ES-I3 (cell line): ENCODE measurements around the gene UNCX.

Experiments used
- H3K36me3 ChIP-seq: 2 replicates; pipeline ENCODE4 v1.6.1; 2013; ENCODE audit warnings: mild to moderate bottlenecking, low read length, control low read depth, moderate library complexity; ENCODE audit not compliant: insufficient read depth
- H3K4me1 ChIP-seq: 2 replicates; pipeline ENCODE4 v1.6.1; 2013; ENCODE audit warnings: mild to moderate bottlenecking, control low read depth, low read length; ENCODE audit not compliant: insufficient read depth
- H3K9ac ChIP-seq: 2 replicates; pipeline ENCODE4 v1.6.1; 2013; ENCODE audit warnings: low read depth, mild to moderate bottlenecking, low read length, moderate library complexity
- H3K9me3 ChIP-seq: 2 replicates; pipeline ENCODE4 v1.6.1; 2013; ENCODE audit warnings: mild to moderate bottlenecking, low read length, moderate library complexity; ENCODE audit not compliant: control insufficient read depth, insufficient read depth

Gene UNCX

DNA sequence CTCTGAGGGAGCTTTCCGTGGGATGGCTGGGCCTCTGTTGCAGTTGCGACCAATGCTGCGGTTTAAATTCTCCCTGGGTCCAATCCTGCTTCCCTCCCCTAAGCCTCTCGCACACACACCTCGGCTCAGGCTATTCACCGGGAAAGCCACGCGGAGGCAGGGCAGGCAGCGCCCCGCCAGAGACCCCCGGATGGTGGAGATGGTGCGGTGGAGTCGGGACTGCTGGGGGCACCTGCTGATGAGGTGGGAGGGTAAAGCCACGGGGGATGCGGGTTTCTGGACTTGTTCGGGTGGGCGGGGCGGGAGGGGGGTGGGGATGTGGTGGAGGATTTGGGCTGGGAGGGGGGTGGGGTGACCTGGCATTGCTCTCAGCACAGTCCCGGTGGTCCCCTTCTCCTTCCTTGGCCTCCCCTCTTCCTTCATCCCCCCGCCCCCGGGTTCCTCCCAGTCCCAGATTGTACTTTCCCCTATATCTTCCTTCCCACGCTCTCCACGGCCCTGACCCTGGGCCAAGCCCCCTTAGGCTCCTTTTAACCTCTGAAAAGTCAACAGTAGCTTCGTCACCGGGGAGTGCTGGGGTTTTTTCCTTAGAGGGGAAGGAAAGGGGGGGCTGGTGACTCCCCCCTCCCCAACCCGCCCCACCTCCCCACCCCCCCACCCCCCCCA, 16.4 kb downstream of the UNCX start:
- Histone ChIP-seq H3K9ac (no peak overlapping the region), H3K9me3 (no peaks in the 10 kb centered on the region), H3K4me1 (peaks cover 3% of the 10 kb centered on the region; the same call in 1 of the 2 replicates), H3K36me3 (no peaks in the 10 kb centered on the region)

DNA sequence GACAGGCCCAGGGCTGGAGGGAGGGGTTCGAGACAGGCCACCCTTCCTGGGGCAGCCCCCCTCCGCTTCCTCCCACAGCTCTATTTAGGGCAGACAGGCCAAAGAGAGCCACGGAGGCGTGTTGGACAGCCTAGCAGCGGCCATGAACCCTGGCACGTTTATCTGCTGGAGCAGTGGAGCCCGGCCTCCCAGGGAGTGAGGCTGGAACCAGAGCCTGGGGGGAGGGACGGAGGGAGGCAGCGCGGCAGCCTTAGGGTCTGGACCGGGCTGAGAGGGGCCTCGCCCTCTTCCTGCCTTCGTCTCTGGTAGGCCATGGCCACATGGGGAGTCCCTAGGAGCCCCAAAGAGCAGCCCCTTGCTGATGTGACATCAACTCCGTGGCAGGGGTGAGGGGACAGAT, 17.1 kb downstream of the UNCX start:
- no peaks in the 10 kb centered on the region for H3K9me3 ChIP-seq
- H3K9ac ChIP-seq: no peak overlapping the region
- no peaks in the 10 kb centered on the region for H3K36me3 ChIP-seq
- H3K4me1 ChIP-seq: peaks cover under 1% of the 10 kb centered on the region; the same call in 1 of the 2 replicates

DNA sequence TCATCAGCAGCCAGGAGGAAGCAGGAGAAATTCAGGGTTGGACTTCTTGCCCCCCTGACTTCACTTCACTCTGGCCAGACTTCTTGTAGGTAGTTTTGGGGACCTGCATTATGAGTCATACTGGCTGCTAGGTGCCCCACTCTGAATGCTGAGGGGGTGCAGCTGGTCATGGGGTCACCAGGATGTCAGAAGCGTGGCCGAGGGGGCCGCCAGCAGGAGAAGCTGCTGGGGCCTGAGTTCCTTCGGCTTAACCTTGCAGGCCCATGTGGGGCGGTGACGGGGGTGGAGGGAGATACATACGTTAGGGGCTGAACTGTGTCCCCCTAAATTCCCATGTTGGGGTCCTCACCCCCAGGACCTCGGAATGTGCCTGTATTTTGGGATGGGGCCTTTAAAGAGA, 18.2 kb downstream of the UNCX start:
- no peak overlapping the region for H3K9ac ChIP-seq
- H3K4me1 ChIP-seq: no peaks in the 10 kb centered on the region; the same call in 1 of the 2 replicates
- H3K9me3 ChIP-seq: no peaks in the 10 kb centered on the region
- H3K36me3 ChIP-seq: no peaks in the 10 kb centered on the region

DNA sequence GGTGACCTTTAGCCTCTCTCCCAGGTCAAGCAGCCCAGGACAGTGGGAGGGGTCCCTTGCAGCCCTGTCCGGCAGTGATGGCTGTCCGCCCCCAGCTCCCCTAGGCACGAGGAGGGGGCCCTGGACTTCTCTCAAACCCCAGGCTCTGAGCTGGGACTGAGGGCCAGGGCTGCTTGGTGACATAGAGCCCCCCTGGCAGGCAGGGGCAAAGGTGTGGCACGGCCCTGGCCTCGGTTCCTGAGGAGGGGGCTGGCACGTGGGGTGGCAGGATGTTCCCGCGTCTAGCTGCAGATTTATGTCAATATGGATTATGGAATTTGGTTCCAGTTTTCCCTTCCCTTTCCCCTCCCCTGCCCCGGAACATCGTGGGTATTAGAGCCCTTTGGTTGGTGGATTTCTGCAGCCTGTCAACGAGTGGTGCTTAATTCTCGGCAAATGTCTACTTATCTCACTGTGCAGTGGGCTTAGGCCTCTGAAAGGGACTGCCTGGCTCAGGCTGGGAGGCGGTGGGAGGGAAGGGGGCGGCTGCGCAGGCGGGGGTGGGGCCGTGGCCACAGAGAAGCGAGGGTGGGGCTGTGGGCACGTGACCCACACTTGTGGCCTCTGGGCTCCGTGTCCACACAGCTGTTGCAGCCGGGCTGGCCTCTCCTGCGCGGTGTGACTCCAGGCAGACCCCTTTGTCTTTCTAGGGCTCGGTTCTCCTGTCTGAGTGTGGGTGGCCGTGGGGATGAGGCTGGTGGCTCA, 19.3 kb downstream of the UNCX start:
- Histone ChIP-seq H3K9ac (no peak overlapping the region), H3K36me3 (no peaks in the 10 kb centered on the region), H3K4me1 (no peaks in the 10 kb centered on the region; the same call in 1 of the 2 replicates), H3K9me3 (no peaks in the 10 kb centered on the region)

DNA sequence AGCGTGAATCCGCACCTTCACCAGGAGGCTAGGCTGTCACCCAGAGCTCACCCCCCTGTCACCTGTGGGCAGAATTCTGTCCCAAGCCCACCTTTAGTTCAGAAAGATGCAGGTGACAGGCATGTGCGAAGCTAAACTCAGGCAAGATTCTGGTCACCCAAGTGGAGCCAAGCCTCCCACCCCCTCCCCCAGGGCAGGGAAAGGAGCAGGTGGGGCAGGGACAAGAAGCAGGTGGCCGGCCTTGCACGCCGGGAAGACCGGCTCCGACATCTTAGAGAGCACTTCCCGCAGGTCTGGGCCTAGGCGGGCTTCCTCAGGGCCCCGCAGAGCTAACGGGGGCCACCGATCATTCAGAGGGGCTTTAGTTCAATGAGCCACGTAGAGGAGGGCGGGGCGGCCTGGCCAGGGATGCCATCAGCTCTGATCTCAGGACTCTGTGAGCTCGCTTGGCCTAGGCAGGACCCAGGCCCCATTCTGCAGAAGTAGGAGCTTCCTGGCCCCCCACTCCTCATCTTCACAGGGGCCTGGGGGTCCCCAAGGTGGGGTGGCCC, 19.9 kb downstream of the UNCX start:
- H3K9me3 ChIP-seq: no peaks in the 10 kb centered on the region
- no peak overlapping the region for H3K9ac ChIP-seq
- H3K4me1 ChIP-seq: no peaks in the 10 kb centered on the region; the same call in 1 of the 2 replicates
- no peaks in the 10 kb centered on the region for H3K36me3 ChIP-seq

DNA sequence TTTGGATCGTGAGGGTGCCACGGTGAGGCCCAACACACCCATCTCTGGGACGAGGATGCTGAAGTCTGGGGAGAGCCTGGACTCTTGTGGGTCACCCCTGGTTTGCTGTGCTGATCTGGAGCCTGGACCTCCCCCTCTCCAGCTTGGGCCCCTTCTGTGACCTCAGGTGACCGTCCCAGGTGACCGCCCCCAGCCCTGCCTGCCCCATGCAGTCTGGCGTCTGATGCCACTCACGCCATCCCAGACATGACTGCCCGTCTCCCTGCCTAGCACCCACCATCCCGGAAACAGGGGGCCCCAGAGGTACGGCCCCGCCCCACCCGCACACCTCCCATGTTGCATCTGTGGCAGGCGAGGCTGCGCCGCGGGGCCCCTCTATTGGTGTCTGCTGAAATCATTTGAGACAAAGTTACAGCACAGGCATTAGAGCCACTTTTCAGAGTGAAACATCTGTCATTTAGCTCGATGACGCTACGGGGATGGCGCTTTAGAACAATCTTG, 21.1 kb downstream of the UNCX start:
- Histone ChIP-seq H3K9ac (no peak overlapping the region), H3K36me3 (no peaks in the 10 kb centered on the region), H3K9me3 (no peaks in the 10 kb centered on the region), H3K4me1 (no peaks in the 10 kb centered on the region; the same call in 1 of the 2 replicates)

DNA sequence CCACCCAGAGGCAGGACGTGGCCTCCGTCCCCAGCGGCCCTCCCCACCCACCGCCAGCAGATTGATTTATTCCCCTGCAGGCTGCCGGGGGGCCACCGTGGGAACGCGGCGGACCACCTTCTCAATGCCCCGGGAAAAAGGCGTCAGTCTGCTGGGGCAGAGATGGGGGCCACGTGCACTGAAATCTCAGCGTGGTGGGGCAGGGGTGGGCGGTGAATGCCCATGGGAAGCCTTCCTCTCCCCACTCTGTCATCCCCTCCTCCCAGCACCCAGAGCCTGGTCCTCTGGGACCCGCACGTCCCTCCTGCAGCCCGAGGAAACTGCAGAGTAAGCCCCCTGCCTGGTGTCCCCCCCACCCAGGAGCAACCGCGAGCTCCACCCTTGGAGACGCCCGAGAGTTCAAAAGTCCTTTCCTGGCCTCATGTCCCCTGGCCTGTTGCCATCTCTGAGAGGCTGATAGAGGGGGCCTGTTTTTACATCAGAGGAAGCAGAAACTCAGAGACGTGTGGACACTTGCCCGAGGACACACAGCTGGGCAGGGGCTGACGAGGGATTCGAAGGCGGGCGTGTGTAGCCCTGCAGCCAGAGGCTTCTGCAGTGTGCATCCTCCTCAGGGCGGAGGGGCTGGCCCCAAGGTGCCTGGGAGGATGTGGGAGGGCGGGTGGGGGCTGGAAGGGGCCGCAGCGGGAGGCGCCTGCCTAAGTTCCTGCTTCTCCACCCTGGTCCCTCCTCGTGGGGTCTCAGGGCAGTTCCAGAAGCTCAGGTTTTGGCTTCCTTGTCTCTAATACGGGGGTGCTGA, 21.8 kb downstream of the UNCX start:
- H3K36me3 ChIP-seq: no peaks in the 10 kb centered on the region
- H3K4me1 ChIP-seq: no peaks in the 10 kb centered on the region
- no peak overlapping the region for H3K9ac ChIP-seq

DNA sequence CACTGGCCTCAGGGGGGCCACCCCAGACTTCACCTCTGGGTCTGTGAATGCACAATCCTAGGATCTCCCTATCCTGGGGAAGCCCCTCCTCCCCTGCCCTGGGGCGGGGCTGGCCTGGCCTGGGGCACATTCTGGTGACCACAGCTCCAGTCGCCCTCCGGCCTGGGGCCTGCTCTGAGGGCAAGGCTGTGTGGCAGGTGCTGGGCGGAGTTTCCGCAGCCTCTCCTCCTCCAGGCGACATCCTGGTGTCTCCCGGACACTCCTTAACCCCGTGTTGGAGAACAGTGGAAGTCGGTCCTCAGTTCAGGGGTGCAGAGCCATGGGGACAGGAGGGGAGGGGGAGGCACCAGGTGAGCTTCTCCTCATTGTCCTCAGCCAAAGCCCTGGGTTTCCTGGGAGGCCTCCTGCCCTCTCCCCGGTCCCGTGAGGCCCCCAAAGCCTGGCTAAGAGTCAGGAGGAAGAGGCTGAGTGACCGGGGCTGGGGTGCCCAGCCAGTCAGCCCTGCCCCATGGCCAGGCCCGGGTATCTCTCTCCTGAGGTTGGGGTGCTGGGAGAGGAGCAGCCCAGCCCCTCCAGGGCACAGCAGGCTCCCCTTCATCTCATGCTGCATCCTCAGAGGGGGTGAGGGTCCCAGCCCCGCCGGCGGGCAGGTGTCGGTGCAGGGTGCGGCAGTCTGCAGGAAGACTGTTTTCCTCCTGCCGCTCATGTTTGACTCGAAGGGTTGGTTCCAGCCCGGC, 22.6 kb downstream of the UNCX start:
- Histone ChIP-seq H3K4me1 (no peaks in the 10 kb centered on the region), H3K36me3 (no peaks in the 10 kb centered on the region), H3K9ac (no peak overlapping the region), H3K9me3 (no peaks in the 10 kb centered on the region)

More for the DNA sequence above, 21.8 kb downstream of the UNCX start:
- no peaks in the 10 kb centered on the region for H3K9me3 ChIP-seq

DNA sequence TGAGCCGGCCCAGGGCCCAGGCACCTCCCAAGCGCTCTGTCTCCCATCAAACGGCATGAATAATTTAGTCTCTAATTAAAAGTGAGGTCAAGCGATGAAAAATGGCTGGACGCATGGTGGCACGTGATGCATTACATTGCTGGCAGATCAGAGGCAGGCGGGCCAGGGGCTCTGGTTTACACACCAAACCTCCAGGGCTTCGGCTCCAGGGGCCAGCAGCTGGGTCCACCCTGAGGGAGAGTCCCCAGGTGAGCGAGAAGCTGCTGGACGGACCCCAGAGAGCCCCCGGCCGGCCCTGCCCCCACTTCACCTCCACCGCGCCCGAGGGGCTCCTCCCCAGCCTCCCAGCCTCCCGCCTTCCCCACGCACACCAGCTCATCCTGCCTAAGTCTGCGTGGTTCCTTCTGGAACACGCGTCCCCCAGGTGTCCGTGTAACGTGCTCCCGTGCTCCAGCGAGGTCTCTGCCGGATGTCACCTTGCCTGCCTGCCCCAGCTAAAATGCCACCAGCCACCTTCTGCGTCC, 23.2 kb downstream of the UNCX start:
- Histone ChIP-seq H3K9ac (no peak overlapping the region), H3K4me1 (no peaks in the 10 kb centered on the region), H3K36me3 (no peaks in the 10 kb centered on the region)

DNA sequence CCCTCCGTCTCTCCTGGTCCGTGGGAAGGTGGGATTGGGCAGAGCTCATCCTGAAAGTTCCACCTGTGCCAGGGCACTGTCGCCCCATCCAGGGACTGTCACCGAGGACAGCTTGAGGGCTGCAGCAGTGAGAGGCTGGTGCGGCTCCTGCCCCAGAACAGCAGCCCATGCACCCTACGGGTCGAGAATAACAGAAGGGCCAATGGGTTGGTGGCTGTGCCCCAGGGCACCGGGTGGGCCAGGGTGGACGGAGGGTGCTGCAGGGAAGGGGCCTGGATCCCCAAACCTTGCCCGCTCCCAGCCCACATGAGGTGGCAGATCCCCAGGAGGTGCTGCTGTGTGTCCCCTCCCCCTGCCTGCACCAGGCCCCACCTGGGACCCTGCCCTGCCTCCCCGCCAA, 23.9 kb downstream of the UNCX start:
- Histone ChIP-seq H3K4me1 (no peaks in the 10 kb centered on the region), H3K9ac (no peak overlapping the region), H3K9me3 (no peaks in the 10 kb centered on the region), H3K36me3 (no peaks in the 10 kb centered on the region)

More for the DNA sequence above, 23.2 kb downstream of the UNCX start:
- H3K9me3 ChIP-seq: no peaks in the 10 kb centered on the region

DNA sequence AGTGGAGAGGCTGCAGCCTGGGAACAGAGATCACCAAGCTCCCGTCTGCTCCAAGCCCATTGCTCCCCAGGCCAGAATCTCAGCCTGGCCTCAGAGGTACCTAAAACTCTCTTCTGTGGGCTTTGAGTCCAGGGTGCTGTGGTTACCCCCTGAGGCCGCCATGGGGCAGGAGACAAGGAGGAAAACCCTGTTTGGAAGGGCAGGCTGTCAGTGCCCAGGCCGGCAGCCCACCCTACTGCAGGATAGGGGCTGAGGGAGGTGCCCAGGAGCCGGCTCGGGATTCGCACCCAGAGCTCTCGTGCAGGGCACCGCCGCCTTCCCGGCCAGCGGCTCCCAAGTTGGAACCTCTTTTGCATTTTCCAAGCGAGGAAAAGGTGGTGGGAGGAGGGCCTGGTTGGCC, 24.5 kb downstream of the UNCX start:
- H3K9ac ChIP-seq: no peak overlapping the region
- H3K4me1 ChIP-seq: no peaks in the 10 kb centered on the region
- no peaks in the 10 kb centered on the region for H3K36me3 ChIP-seq
- no peaks in the 10 kb centered on the region for H3K9me3 ChIP-seq

DNA sequence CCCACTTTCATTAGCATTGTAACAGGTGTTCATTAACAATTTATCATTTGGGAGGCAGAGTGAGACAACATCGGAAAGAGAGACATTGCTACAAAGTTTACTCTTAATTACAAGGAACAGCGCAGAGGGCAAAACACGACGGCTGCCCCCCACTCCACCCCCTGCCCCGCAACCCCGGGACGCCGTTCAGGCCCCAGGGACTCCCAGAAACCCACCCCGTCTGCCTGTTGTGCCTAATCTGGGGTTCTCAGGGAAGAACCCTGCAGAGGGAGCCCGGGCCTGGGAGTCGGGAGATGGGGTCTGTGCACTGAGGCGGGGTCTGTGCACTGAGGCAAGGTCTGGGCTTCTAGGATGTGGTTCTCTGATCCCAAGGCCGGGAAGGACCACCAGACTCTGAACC, 25.2 kb downstream of the UNCX start:
- H3K4me1 ChIP-seq: no peaks in the 10 kb centered on the region
- no peaks in the 10 kb centered on the region for H3K9me3 ChIP-seq
- H3K9ac ChIP-seq: no peak overlapping the region
- no peaks in the 10 kb centered on the region for H3K36me3 ChIP-seq

DNA sequence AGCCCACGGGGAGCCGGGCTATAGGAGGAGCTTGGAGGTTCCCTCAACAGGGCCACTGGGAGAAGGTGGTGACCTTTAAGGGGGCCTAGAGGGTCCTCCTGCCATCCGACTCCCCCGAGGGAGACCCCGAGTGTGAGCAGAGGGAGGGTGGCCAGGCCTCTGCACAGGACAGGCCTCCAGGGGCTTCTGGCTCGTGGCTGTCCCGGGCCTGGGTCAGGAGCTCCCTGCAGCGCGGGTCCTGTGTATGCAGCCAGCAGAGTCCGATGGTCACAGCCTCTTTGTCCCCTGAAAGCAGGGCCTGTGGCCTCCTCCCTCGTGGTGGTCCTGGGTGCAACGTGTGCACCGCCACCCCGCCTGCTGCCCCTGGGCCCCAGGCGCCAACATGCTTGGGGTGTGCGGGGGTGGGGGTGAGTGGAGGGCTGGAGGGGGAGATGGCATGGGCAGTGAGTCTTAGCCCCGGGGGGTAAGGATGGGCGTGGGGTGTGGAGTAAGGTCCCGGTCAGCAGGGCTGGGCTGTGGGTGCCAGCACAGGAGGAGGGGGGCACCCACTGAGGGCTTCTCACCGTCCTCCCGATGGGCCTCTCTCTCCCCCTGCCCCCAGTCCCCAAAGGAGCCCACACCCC, 27.1 kb downstream of the UNCX start:
- H3K36me3 ChIP-seq: no peaks in the 10 kb centered on the region
- no peaks in the 10 kb centered on the region for H3K4me1 ChIP-seq
- H3K9me3 ChIP-seq: no peaks in the 10 kb centered on the region
- no peak overlapping the region for H3K9ac ChIP-seq
